TTC549 (cell line): Measurements from ENCODE around the gene SYTL1.

Experiments
- FAIRE-seq: peaks from 2 replicates; lab custom pipeline; 2012; peaks lifted over from hg19 to GRCh38; lab: Jason Lieb, UNC

Gene SYTL1

GRCh38 chr1:27341525-27342252 is at the start of gene SYTL1:
Gene SYTL1 (plus strand): TSS chr1:27342022. CDS start chr1:27345335, 3,313 bp downstream.
- no peak for FAIRE-seq

- no peak for FAIRE-seq
These were observed 49.7 kb upstream of the SYTL1 start for GRCh38 chr1:27292106-27292505.

- FAIRE-seq = no peak
These were observed 47.9 kb upstream of the SYTL1 start for GRCh38 chr1:27293915-27294314.

GRCh38 chr1:27296773-27297291 is 45.0 kb upstream of the SYTL1 start:
- FAIRE-seq = no peak

GRCh38 chr1:27297903-27298302 is 43.9 kb upstream of the SYTL1 start:
- no peak for FAIRE-seq

GRCh38 chr1:27298632-27299384 is 43.0 kb upstream of the SYTL1 start:
- no peak for FAIRE-seq

- FAIRE-seq = no peak
These were observed 42.2 kb upstream of the SYTL1 start for GRCh38 chr1:27299385-27300271.

GRCh38 chr1:27300341-27301051 is 41.3 kb upstream of the SYTL1 start:
- FAIRE-seq = no peak

- FAIRE-seq = no peak
These were observed 40.8 kb upstream of the SYTL1 start for GRCh38 chr1:27301052-27301422.

GRCh38 chr1:27301582-27302199 is 40.1 kb upstream of the SYTL1 start:
- no peak for FAIRE-seq

- FAIRE-seq = no peak
These were observed 39.2 kb upstream of the SYTL1 start for GRCh38 chr1:27302612-27303011.

GRCh38 chr1:27303509-27303908 is 38.3 kb upstream of the SYTL1 start:
- no peak for FAIRE-seq

- no peak for FAIRE-seq
These were observed 35.8 kb upstream of the SYTL1 start for GRCh38 chr1:27306071-27306470.

- no peak for FAIRE-seq
These were observed 34.7 kb upstream of the SYTL1 start for GRCh38 chr1:27306892-27307761.

GRCh38 chr1:27307874-27308598 is 33.8 kb upstream of the SYTL1 start:
- FAIRE-seq = no peak

GRCh38 chr1:27314169-27314568 is 27.7 kb upstream of the SYTL1 start:
- no peak for FAIRE-seq

GRCh38 chr1:27314737-27315136 is 27.1 kb upstream of the SYTL1 start:
- no peak for FAIRE-seq

GRCh38 chr1:27316860-27317259 is 25.0 kb upstream of the SYTL1 start:
- no peak for FAIRE-seq

- FAIRE-seq = no peak
These were observed 23.7 kb upstream of the SYTL1 start for GRCh38 chr1:27318136-27318535.

GRCh38 chr1:27318596-27318995 is 23.2 kb upstream of the SYTL1 start:
- no peak for FAIRE-seq
